SK-N-SH (cell line): ENCODE data around the gene UCMA. TPM values are rescaled to one million over a fixed set of nuclear protein-coding genes. Genes with fewer than 3 reads are reported as not detected.
"Not testable (repeated sequence)": the region's sequence is repeated elsewhere in the genome, so short reads cannot be mapped to it uniquely, and the experiment has no call there.

ENCODE experiments used
- CTCF ChIA-PET: fragments of 300-600, 350-600 bp; formaldehyde crosslinking; extraction: SDS; loops from one replicate; lab custom pipeline; 2021; lab: Yijun Ruan, JAX
- POLR2A ChIA-PET: fragments of 350-600 bp; sonication (Branson Sonifier 250); formaldehyde crosslinking; extraction: SDS; loops from one replicate; lab custom pipeline; 2020; ENCODE audit warnings: antibody characterized with exemption, inconsistent platforms; lab: Yijun Ruan, JAX
- DNase-seq: peaks from one replicate; pipeline ENCODE4 v3.0.0; 2012
- H2AFZ ChIP-seq: fragments of 200-600 bp; sonication (generic); 2 replicates; pipeline ENCODE4 v1.8.1; 2016; ENCODE audit warnings: antibody characterized with exemption, mild to moderate bottlenecking, low read depth
- H3F3A ChIP-seq: fragments of 200-600 bp; sonication (generic); replicated peaks from 2 replicates; pipeline ENCODE3; 2016; ENCODE audit warnings: antibody characterized with exemption, mild to moderate bottlenecking; ENCODE audit not compliant: insufficient read depth
- H3K27ac ChIP-seq, 2 experiments: fragments of 200-500 bp in 1 of 2; fragments of 200-600 bp in 1 of 2; sonication (Bioruptor generic) in 1 of 2; sonication (generic), shearing (Covaris generic) in 1 of 2; 2 replicates each; pipeline versions ENCODE4 v1.5.1 to v1.6.1; 2014 to 2016; ENCODE audit warnings: low read depth in 2 of 2, inconsistent platforms in 1 of 2, low read length in 1 of 2, mild to moderate bottlenecking in 1 of 2, mixed read lengths in 1 of 2
- H3K27me3 ChIP-seq: fragments of 200-600 bp; sonication (generic), shearing (Covaris generic); 2 replicates; pipeline ENCODE4 v1.6.1; 2016; ENCODE audit warnings: mixed run types; ENCODE audit not compliant: insufficient read depth
- H3K36me3 ChIP-seq, 2 experiments: fragments of 200-500 bp in 1 of 2; fragments of 200-600 bp in 1 of 2; sonication (Bioruptor generic) in 1 of 2; sonication (generic) in 1 of 2; replicated peaks in 1 of 2; 2 replicates each; pipeline versions ENCODE3 to v1.5.1; 2014 to 2016; ENCODE audit warnings: low read length in 1 of 2, mild to moderate bottlenecking in 1 of 2; ENCODE audit not compliant: insufficient read depth in 2 of 2, control insufficient read depth in 1 of 2
- H3K4me1 ChIP-seq, 2 experiments: fragments of 200-500 bp in 1 of 2; fragments of 200-600 bp in 1 of 2; sonication (Bioruptor generic) in 1 of 2; sonication (generic), shearing (Covaris generic) in 1 of 2; 2 replicates each; pipeline versions ENCODE4 v1.5.1 to v1.6.1; 2014 to 2016; ENCODE audit warnings: low read depth in 1 of 2, low read length in 1 of 2, mixed run types in 1 of 2; ENCODE audit not compliant: insufficient read depth in 2 of 2, control insufficient read depth in 1 of 2
- H3K4me2 ChIP-seq: fragments of 200-600 bp; sonication (generic), shearing (Covaris generic); 2 replicates; pipeline ENCODE4 v1.6.1; 2017; ENCODE audit warnings: mixed run types
- H3K4me3 ChIP-seq, 2 experiments: fragments of 200-500 bp in 1 of 2; fragments of 200-600 bp in 1 of 2; sonication (Bioruptor generic) in 1 of 2; sonication (generic), shearing (Covaris generic) in 1 of 2; 2 replicates each; pipeline versions ENCODE4 v1.5.1 to v1.8.1; 2014 to 2016; ENCODE audit warnings: low read depth in 2 of 2, inconsistent platforms in 1 of 2, low read length in 1 of 2, mild to moderate bottlenecking in 1 of 2, mixed read lengths in 1 of 2, moderate library complexity in 1 of 2
- H3K79me2 ChIP-seq: fragments of 200-600 bp; sonication (generic); 2 replicates; pipeline ENCODE4 v1.8.1; 2017; ENCODE audit warnings: mild to moderate bottlenecking; ENCODE audit not compliant: insufficient read depth
- H3K9ac ChIP-seq: fragments of 200-600 bp; sonication (generic); 2 replicates; pipeline ENCODE4 v1.6.1; 2017; ENCODE audit warnings: mixed run types
- H3K9me2 ChIP-seq: fragments of 200-600 bp; sonication (generic); 2 replicates; pipeline ENCODE4 v1.6.1; 2017; ENCODE audit warnings: mixed run types
- H3K9me3 ChIP-seq: fragments of 200-600 bp; sonication (generic); 2 replicates; pipeline ENCODE4 v1.6.1; 2017; ENCODE audit warnings: mixed run types, mild to moderate bottlenecking, moderate library complexity
- H4K20me1 ChIP-seq: fragments of 200-600 bp; sonication (generic); 2 replicates; pipeline ENCODE4 v1.6.1; 2017; ENCODE audit warnings: mild to moderate bottlenecking, mixed run types; ENCODE audit not compliant: insufficient read depth
- CHD2 ChIP-seq: fragments of 150-350 bp; IDR thresholded peaks from 2 replicates; pipeline ENCODE4 v1.6.1; 2018; ENCODE audit warnings: low read length; ENCODE audit not compliant: partially characterized antibody
- EP300 ChIP-seq, 2 experiments: IDR thresholded peaks; 2 replicates each; pipeline versions ENCODE4 v1.4.0 to v1.6.1; 2012; ENCODE audit warnings: borderline replicate concordance in 1 of 2, low read depth in 1 of 2, low read length in 1 of 2
- GABPA ChIP-seq: IDR thresholded peaks from 2 replicates; pipeline ENCODE4 v1.4.0; 2012; ENCODE audit warnings: low read depth, mild to moderate bottlenecking
- GATA2 ChIP-seq: sonication (generic); formaldehyde crosslinking; IDR thresholded peaks from 2 replicates; pipeline ENCODE4 v1.5.0; 2020; ENCODE audit warnings: mild to moderate bottlenecking, missing genetic modification reagents
- JUND ChIP-seq: IDR thresholded peaks from 2 replicates; pipeline ENCODE4 v1.4.0; 2012
- MAX ChIP-seq: IDR thresholded peaks from 2 replicates; pipeline ENCODE4 v1.4.0; 2012; ENCODE audit warnings: low read depth
- MEF2A ChIP-seq: IDR thresholded peaks from 2 replicates; pipeline ENCODE4 v1.4.0; 2012; ENCODE audit warnings: low read depth, borderline replicate concordance
- MXI1 ChIP-seq: IDR thresholded peaks from 2 replicates; pipeline ENCODE4 v1.6.1; 2012; ENCODE audit warnings: mild to moderate bottlenecking, low read depth, low read length, improper control_type of control experiment
- NFIC ChIP-seq: IDR thresholded peaks from 2 replicates; pipeline ENCODE4 v1.4.0; 2012; ENCODE audit warnings: borderline replicate concordance
- RAD21 ChIP-seq: IDR thresholded peaks from 2 replicates; pipeline ENCODE4 v1.6.1; 2012; ENCODE audit warnings: mild to moderate bottlenecking, low read length
- RCOR1 ChIP-seq: fragments of 150-350 bp; IDR thresholded peaks from 2 replicates; pipeline ENCODE4 v1.6.1; 2017; ENCODE audit warnings: antibody characterized with exemption, low read length
- RFX5 ChIP-seq: IDR thresholded peaks from 2 replicates; pipeline ENCODE4 v1.6.1; 2012; ENCODE audit warnings: mild to moderate bottlenecking, improper control_type of control experiment, low read length
- SIN3A ChIP-seq: IDR thresholded peaks from 2 replicates; pipeline ENCODE4 v1.6.1; 2012; ENCODE audit warnings: low read depth, mild to moderate bottlenecking, low read length, moderate library complexity, borderline replicate concordance
- TAF1 ChIP-seq: IDR thresholded peaks from 2 replicates; pipeline ENCODE4 v1.6.1; 2012; ENCODE audit warnings: low read depth, mild to moderate bottlenecking, low read length, moderate library complexity, borderline replicate concordance
- WGBS: methylation state at CpG from one replicate; pipeline ENCODE4 v1.1.6; 2017; ENCODE audit warnings: low lambda C conversion rate; 5-methylcytosine and 5-hydroxymethylcytosine counted together
- polyA plus RNA-seq, 3 experiments: library from polyadenylated mRNA; depleted of rRNA; stranded (reverse); fragments of >200 nt; gene quantifications; 2 replicates each; pipeline ENCODE4 v1.2.3, GENCODE V29; 2012
- TF ChIP-seq, protein P1 (sequence below): fragments of 200-600 bp; sonication (generic); IDR thresholded peaks from 2 replicates; pipeline ENCODE4 v1.6.1; 2017; ENCODE audit warnings: antibody characterized with exemption, mild to moderate bottlenecking, moderate library complexity
- TF ChIP-seq, protein P2 (sequence below): IDR thresholded peaks from 2 replicates; pipeline ENCODE4 v1.4.0; 2012; ENCODE audit warnings: low read depth, borderline replicate concordance

Gene UCMA
- polyA plus RNA-seq, 1 of the 3 experiments (the other 2 are of a cell fraction): not detected

DNA sequence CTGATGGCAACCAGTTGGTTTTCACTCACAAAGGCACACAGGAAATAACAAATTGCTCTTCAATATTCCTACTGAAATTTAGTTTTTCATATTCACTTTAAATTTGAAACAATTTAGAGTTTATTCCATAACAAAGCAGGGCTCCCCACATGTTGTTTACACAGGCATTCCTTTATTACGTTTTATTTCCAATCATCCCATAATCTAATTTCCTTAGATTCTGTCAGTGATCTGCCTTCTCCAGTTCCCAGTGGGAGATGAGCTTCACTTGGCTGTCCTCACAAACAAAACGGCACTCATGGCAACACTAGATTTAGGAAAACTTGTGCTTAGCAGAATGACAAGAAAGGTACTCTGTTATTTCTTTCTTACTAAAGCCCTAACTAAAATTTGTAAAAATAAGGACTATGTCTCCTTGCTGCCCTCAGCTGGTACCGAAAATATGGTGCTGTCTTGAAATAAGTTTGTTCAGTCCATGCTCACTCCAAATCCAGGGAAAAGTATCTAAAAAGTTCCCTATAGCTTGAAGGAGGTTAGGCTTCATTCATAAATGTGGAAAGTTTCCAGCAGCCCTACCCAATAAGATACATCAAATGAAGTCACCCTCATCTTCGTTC lies 42.7 kb upstream of the UCMA start:
- Histone ChIP-seq H3K4me2 (no peak overlapping the region), H3K27me3 (no peaks in the 10 kb centered on the region), H3K9ac (no peak overlapping the region), H3K9me2 (no peaks in the 10 kb centered on the region), H3K9me3 (no peaks in the 10 kb centered on the region), H3K4me1 (peaks cover 0 to 5% of the 10 kb centered on the region in 2 experiments; a peak in 1 of 4 replicates), H3K36me3 (peaks cover 5 to 14% of the 10 kb centered on the region in 2 experiments), H4K20me1 (no peaks in the 10 kb centered on the region), H2AFZ (no peak overlapping the region), H3K4me3 (no peak overlapping the region), H3K79me2 (no peaks in the 10 kb centered on the region), H3K27ac (peak overlapping the region in 1 of 2 experiments; percentile 13; a peak in 1 of 4 replicates), H3F3A (no peaks in the 10 kb centered on the region)
- POLR2A ChIA-PET: no interaction called here
- peak; percentile 52 for DNase-seq
- 50% methylated on average over 4 of the region's 4 CpGs for WGBS
- CTCF ChIA-PET: interaction anchor here (0.7 to 1.2 kb wide), 3 partner anchors 13 to 260 kb away, joined by 3 to 4 read pairs (median 3); no protein-coding TSS in a partner anchor
- TF ChIP-seq RFX5 (no peak), RAD21 (peak; percentile 19; the same call in 1 of the 2 replicates), MXI1 (no peak), CHD2 (peak; percentile 21), TAF1 (no peak)
- TF ChIP-seq, protein P1, sequence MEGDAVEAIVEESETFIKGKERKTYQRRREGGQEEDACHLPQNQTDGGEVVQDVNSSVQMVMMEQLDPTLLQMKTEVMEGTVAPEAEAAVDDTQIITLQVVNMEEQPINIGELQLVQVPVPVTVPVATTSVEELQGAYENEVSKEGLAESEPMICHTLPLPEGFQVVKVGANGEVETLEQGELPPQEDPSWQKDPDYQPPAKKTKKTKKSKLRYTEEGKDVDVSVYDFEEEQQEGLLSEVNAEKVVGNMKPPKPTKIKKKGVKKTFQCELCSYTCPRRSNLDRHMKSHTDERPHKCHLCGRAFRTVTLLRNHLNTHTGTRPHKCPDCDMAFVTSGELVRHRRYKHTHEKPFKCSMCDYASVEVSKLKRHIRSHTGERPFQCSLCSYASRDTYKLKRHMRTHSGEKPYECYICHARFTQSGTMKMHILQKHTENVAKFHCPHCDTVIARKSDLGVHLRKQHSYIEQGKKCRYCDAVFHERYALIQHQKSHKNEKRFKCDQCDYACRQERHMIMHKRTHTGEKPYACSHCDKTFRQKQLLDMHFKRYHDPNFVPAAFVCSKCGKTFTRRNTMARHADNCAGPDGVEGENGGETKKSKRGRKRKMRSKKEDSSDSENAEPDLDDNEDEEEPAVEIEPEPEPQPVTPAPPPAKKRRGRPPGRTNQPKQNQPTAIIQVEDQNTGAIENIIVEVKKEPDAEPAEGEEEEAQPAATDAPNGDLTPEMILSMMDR: peak; percentile 31; the same call in 1 of the 2 replicates

- CTCF ChIA-PET: interaction anchor here (0.6 to 1.2 kb wide), 3 partner anchors 14 to 96 kb away, joined by 3 to 4 read pairs (median 3); no protein-coding TSS in a partner anchor
- POLR2A ChIA-PET: not testable (repeated sequence)
Measured at GRCh38 chr10:13276146-13276545, 42.0 kb upstream of the UCMA start.

DNA sequence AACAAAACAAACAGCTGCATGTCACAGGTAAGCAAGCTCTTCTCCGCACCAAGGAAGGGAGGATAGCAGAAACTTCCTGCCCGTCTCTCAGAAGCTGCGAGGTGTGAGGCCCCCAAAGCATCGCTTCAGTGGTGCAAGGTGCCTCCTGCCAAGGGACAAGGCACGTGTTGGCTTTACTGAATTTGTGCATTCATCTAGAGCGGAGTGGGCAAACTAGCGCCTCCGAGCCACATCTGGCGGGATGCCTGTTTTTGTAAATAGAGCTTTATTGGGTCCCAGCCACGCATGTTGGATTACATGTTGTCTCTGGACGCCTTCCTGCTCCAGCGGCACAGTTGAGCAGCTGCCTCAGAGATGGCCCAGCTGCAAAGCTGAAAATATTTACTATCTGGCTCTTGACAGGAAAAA lies 38.0 kb upstream of the UCMA start:
- peaks cover 0 to 5% of the 10 kb centered on the region in 2 experiments; a peak in 1 of 4 replicates for H3K4me1 ChIP-seq
- peak; percentile 29 for DNase-seq
- ChIA-PET POLR2A (no interaction called here), CTCF (interaction anchor here (0.6 to 1.0 kb wide), 2 partner anchors 46 to 59 kb away, joined by 3 read pairs; no protein-coding TSS in a partner anchor)
- no peak overlapping the region for H2AFZ ChIP-seq
- H4K20me1 ChIP-seq: no peaks in the 10 kb centered on the region
- no peaks in the 10 kb centered on the region for H3K27me3 ChIP-seq
- no peaks in the 10 kb centered on the region for H3K9me3 ChIP-seq
- no peak overlapping the region for H3K9ac ChIP-seq
- WGBS: 83% methylated on average over 10 of the region's 12 CpGs
- no peaks in the 10 kb centered on the region for H3K79me2 ChIP-seq
- H3K27ac ChIP-seq: no peak overlapping the region
- H3K9me2 ChIP-seq: no peaks in the 10 kb centered on the region
- no peak overlapping the region for H3K4me2 ChIP-seq
- H3K4me3 ChIP-seq: no peak overlapping the region
- H3F3A ChIP-seq: no peaks in the 10 kb centered on the region
- no peaks in the 10 kb centered on the region for H3K36me3 ChIP-seq
- TF ChIP-seq CHD2: no peak
- no peak for TF ChIP-seq JUND
- TF ChIP-seq MXI1: no peak
- TF ChIP-seq GATA2 (CRISPR knock-in tag): no peak
- TF ChIP-seq, protein P2, sequence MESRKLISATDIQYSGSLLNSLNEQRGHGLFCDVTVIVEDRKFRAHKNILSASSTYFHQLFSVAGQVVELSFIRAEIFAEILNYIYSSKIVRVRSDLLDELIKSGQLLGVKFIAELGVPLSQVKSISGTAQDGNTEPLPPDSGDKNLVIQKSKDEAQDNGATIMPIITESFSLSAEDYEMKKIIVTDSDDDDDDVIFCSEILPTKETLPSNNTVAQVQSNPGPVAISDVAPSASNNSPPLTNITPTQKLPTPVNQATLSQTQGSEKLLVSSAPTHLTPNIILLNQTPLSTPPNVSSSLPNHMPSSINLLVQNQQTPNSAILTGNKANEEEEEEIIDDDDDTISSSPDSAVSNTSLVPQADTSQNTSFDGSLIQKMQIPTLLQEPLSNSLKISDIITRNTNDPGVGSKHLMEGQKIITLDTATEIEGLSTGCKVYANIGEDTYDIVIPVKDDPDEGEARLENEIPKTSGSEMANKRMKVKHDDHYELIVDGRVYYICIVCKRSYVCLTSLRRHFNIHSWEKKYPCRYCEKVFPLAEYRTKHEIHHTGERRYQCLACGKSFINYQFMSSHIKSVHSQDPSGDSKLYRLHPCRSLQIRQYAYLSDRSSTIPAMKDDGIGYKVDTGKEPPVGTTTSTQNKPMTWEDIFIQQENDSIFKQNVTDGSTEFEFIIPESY: no peak
- no peak for TF ChIP-seq SIN3A
- TF ChIP-seq MAX: no peak
- no peak for TF ChIP-seq EP300 (IDR thresholded peaks at IDR 0.05; ENCODE audit: borderline replicate concordance in 1 of 2, low read depth in 1 of 2, low read length in 1 of 2)
- no peak for TF ChIP-seq MEF2A
- TF ChIP-seq GABPA: no peak
- TF ChIP-seq NFIC: no peak
- TF ChIP-seq RCOR1: no peak

More at GRCh38 chr10:13276146-13276545, 42.0 kb upstream of the UCMA start:
- 97% methylated on average over 11 of the region's 11 CpGs for WGBS
- H2AFZ ChIP-seq, H3K79me2 ChIP-seq, H3K27me3 ChIP-seq, H3K27ac ChIP-seq, H3K4me1 ChIP-seq, DNase-seq, H3K9ac ChIP-seq, H3K4me3 ChIP-seq, H3K4me2 ChIP-seq, H3K9me3 ChIP-seq, H3K9me2 ChIP-seq, H3F3A ChIP-seq, H4K20me1 ChIP-seq: not testable (repeated sequence)
- peaks cover 5 to 11% of the 10 kb centered on the region in 2 experiments for H3K36me3 ChIP-seq
